Head of caudate nucleus (tissue), 42 donors: Measurements from ENCODE around the gene CNDP2.

Experiments
- DNase-seq, 42 donors: peaks; one replicate each; pipeline versions ENCODE4 v3.0.0 to v3.0.0-alpha.2; 2020 to 2021; ENCODE audit warnings: mixed read lengths in 7 of 42
- intact Hi-C: fragments of 100-400 bp; cut with DNase I; formaldehyde crosslinking; loops from one replicate; pipeline ENCODE4 v1.15.0; 2022

CNDP2 gene

DNA sequence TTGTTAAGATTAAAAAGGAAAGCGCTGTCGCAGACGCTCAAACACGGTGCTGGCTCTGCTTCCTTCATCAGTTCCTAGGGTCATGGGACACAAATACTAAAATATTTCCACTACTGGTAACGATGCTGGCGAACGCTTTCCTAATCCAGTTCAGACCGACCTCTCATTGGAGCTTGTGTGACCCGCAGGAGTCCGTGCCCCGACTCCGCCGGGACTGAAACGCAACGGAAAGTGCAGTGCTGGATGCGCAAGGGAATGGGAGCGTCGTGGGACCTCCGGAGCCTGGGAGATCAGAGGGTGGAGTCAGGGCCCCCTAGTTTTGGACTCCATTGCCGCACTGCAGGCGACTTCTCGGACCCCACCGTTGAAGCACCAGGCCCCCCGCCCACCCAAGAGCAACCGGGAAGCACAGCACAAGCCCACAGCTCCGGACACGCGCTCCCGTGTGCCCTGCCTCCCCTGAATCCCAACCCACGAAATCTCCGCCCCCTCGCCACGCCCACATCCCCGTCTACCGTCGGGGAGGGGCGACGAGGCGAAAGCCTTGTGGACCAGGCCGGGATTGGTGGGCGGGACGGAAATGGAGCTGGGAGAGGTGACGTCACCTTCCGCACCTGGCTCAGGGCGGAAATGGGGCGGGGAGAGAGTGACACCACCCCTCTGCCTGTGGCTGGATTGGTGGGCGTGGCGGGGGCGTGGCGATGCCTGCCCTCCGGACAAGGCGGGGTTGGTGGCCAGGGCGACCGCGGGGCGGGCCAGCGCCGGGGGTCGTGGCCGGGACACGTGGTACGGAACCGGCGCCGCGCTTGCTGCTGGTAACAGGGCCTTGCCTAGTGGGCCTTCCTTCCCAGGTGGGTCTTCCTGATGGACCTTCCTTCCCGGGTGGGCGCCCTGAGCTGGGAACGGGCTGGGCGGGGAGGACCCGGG is at the start of gene CNDP2:
Gene CNDP2 (plus strand): TSS at position 783 of the 927 bp plus-strand sequence. CDS start 3,611 bp downstream, outside the sequence.
- intact Hi-C loops = loop anchor here (5.0 to 10.0 kb wide), 2 partner anchors 51 to 301 kb away; no protein-coding TSS in a partner anchor
- peak; percentile 98 to 100 (median 100) for DNase-seq

GRCh38 chr18:74446631-74447403 is 49.3 kb upstream of the CNDP2 start:
- intact Hi-C loops = no loop called here
- peak in 7 of 42 donors; percentile 6 to 37 (median 14) for DNase-seq

DNA sequence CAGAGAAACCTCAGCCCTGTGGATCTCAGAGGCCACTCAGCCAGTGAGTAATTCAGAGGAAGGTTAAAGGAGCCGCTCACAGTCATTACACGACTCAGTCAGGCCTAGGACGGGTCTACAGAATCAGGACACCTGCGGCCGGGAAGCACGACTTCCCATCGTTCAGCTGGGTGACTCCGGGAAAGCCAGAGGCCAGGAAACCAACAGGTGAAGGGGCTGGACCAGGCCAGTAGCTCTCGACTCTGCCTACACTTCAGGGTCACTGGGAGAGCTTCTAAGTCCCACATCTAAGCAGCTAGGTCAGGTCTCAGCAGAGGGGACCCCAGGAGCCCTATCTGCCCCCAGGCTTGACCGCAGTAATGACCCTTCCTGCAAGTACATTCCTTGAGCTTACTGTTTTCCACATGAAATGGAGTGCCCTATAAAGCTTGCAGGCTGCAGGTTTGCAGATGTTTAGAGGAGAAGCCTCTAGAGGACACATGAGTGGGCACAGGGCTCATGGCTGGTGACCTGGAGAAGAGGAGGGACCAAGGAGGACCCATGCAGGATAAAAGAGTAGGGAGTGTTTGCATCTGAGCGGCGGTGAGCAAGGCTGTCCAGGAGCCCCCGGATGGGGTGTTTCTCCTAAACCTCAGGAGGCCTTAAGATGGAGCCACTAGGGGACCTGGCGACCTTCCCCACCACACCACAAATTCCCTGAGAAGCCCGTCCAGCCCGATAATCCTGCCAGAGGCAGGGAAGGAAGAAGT is 48.6 kb upstream of the CNDP2 start:
- peak in 7 of 42 donors; percentile 7 to 36 (median 9) for DNase-seq
- intact Hi-C loops = no loop called here

GRCh38 chr18:74450626-74451025 is 45.5 kb upstream of the CNDP2 start:
- intact Hi-C loops = loop anchor here (5.0 kb wide), 1 partner anchor 38 kb away; no protein-coding TSS in a partner anchor
- DNase-seq = peak in 40 of 42 donors; percentile 20 to 87 (median 67)

DNA sequence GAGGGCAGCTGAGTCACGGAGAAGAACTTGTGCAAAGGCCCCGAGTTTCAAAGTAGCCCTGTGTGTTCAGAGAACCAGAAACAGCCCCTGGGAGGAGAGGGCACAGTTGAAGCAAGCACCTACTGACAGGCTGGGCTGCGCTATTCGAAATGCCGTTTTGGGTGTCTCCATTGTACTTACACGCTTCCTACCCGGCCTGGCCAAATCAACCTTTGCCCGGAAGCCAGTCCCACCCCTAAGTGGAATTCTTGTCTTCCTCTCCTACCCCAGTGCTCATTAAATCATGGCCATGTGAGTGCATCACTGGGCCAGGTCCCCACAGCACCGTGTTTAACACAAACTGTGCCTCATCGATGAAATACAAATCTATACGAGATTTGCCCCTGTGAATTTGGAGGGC is 45.0 kb upstream of the CNDP2 start:
- peak in 5 of 42 donors; percentile 8 to 32 (median 16) for DNase-seq
- intact Hi-C loops = loop anchor here (5.0 kb wide), 1 partner anchor 39 kb away; no protein-coding TSS in a partner anchor

GRCh38 chr18:74453016-74453566 is 43.1 kb upstream of the CNDP2 start:
- intact Hi-C loops = loop anchor here (5.0 kb wide), 1 partner anchor 41 kb away; no protein-coding TSS in a partner anchor
- peak in 4 of 42 donors; percentile 2 to 50 (median 10) for DNase-seq

DNA sequence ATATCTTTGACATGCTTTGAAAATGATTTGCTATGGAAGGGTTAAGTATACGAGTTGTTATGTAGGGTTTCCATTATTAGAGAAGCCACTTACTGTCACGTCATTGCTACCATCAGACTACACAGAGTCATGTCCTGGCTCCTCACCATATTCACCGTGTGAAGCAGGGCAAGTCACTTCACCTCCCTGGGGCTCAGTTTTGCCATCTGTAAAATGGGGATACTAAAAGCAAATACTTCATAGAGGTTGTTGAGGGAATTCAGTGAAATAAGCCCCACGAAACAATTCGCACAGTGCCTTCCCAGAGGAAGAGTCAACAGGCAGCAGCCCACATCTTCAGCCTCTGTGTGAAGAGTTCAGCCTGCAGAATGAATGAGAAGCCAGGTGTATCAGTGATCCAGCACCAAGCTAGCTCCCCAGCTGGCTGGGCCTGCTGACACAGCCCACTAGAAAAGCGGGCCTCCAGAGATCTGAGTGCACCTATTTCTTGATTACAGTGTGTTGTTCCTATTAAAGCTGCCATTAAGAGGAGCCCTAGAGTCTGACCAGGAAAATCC is 42.4 kb upstream of the CNDP2 start:
- DNase-seq = peak in 2 of 42 donors; percentile 9 to 15
- intact Hi-C loops = loop anchor here (5.0 kb wide), 1 partner anchor 41 kb away; no protein-coding TSS in a partner anchor

DNA sequence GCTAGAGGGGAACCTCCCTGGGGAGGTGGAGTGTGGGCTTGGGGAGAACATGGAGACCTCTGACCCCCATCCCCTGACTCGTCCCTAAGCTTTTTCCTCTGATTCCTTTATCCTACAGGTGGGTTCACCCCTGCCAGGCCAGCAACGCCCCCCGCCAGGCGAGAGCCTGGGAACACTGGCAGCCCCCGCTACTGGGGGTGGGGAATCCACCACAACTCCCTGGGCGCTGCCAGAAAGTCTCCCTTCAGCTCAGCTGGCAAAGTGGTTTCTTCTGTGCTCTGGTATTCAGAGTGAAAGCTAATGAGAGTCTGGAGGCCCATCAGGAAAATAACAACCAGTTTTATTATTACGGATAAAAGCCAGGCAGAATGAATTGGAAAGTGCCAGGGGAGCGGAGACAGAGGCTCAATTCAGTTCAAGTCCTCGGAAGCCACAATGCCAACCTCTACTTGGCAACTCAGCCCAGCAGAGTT is 41.8 kb upstream of the CNDP2 start:
- intact Hi-C loops = loop anchor here (5.0 kb wide), 1 partner anchor 42 kb away; no protein-coding TSS in a partner anchor
- peak; percentile 36 to 89 (median 71) for DNase-seq

DNA sequence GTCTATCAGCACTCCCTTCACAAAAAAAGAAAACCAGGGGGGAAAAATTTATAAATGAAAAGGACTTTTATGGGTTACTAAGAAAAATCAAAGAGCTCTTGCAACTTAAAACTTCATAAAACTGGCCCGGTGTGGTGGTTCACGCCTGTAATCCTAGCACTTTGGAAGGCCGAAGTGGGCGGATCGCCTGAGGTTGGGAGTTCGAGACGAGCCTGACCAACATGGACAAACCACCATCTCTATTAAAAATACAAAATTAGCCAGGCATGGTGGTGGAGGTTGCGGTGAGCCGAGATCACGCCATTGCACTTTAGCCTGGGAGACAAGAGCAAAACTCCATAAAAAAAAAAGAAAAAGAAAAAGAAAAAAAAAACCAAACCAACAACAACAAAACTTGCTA is 40.8 kb upstream of the CNDP2 start:
- intact Hi-C loops = no loop called here
- peak in 4 of 42 donors; percentile 13 to 48 (median 24) for DNase-seq

- DNase-seq = no peak
- intact Hi-C loops = no loop called here
Measured at GRCh38 chr18:74456017-74456348, 40.2 kb upstream of the CNDP2 start.

DNA sequence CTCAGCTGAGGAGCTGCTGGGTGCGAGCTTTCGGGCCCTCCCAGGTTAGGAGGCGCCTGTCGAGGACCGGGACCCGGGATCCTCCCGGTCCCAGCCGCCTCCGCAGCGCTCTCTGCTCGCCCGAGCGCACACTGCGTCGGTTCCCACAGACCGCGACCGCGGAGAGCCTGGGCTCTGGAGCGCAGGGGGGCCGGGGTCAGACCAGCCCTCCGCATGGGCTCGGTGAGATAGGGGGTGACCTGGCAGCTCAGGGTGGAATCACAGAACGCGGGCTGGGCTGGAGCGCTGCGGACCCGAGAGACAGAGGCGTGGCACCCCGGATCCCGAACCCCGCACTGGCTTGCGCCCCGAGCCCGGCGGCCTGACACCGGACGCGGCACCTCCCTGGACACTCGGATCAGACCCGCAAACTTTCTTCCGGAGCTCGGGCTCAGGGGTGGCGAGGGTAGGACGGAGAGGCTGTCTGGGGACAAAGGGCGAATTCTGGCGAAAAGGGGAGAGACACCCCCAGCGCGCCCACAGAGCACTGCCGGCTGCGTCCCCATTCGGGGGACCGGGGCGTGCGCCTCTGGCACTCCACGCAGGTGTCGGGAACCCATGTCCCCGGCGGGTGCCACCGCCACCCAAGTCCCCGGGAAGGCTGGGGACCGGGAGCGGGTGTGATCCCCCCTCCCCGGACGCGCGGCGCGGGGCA is 39.7 kb upstream of the CNDP2 start:
- DNase-seq = peak in 34 of 42 donors; percentile 13 to 77 (median 48)

DNA sequence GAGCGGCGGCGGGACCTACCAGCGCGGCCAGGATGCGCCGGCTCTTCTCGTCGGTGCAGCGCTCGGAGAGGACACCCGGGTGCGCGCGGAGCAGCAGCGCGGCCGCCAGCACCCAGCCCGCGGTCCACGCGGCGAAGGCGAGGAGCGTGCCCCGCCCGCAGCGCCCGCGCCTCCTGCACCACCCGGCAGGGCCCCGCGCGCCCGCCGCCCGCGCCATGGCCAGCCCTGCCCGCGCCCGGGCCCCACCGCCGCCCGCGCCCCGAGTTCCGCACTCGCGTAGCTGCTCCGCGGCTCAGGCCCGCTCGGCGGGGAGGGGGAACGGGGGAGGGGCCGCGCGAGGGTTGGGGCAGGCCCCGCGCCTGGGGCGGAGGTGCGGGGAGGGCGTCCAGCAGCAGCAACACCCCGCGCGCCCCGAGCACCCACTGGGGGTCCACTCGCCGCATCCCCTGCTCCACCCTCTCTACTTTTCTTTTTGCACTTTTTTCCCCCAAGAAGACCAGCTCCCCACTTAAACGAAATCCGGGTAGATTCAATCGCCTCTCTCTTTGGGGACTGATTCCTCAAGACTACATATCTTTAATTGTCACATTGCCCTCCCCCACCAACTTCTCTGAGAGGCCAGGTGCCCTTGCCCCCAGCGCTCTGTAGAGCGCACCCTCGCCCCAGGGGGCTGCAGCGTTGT is 39.0 kb upstream of the CNDP2 start, which contains the start of gene DIPK1C:
Gene DIPK1C (minus strand): TSS at position 266 of the 682 bp plus-strand sequence. CDS start 49 bp downstream, at position 217.
- peak; percentile 18 to 92 (median 80) for DNase-seq
- intact Hi-C loops = no loop called here

More for the DNA sequence above, 39.7 kb upstream of the CNDP2 start:
- intact Hi-C loops = no loop called here

GRCh38 chr18:74457725-74458421 is 38.3 kb upstream of the CNDP2 start:
- DNase-seq = peak; percentile 72 to 96 (median 86)

GRCh38 chr18:74459889-74460288 is 36.3 kb upstream of the CNDP2 start:
- DNase-seq = peak in 35 of 42 donors; percentile 22 to 81 (median 50)
- intact Hi-C loops = no loop called here

More at GRCh38 chr18:74457725-74458421, 38.3 kb upstream of the CNDP2 start:
- intact Hi-C loops = no loop called here

DNA sequence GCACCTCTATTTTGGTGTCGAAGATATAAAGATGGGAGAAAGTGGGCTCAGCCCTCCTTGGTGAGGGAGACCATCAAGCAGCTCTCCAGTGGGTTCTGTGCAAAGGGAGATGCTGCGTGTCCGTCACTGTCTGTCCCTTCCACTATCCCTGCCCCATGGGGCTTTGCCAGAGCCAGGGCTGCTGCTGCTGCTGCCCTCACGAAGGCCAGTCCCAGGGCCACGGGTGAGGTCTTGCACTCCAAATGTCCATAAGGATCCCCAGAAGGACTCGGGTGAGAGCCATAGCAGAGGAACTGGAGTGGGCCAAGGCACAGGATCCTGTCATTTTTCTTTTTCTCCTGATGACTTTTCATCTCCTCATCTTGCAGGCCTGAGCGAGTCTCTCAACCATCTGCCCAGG is 35.3 kb upstream of the CNDP2 start:
- DNase-seq = peak in 3 of 42 donors; percentile 15 to 44 (median 19)
- intact Hi-C loops = no loop called here

DNA sequence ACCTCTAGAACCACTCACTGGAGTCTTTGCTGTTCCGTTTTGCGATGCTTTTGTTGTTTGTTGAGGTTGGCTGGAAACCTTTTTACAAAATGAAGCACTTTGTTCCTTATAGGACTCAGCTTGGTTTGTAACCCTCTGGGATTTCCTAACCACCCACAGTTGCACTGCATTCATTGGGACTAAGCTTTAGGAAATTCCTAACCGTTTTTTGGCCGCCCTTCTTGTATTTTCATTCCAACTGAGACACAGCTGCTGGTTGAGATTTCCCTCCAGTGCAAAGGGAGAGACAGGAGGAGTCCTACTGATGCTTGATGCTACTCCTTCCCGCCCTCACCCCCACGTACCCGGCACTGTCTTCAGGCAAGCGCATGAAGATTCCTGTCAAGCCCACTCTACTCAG is 32.9 kb upstream of the CNDP2 start:
- DNase-seq = peak in 2 of 42 donors; percentile 14 to 47
- intact Hi-C loops = no loop called here
